ENCODE results near the gene MCCD1.

GRCh38 chr6:31538805-31539400 lies 10.1 kb downstream of the MCCD1 start:
- TF ChIP-seq EZH2phosphoT487 (IDR thresholded peaks at IDR 0.05; ENCODE audit: insufficient read depth, low read depth) (no peak), EZH2 (IDR thresholded peaks at IDR 0.05; ENCODE audit: insufficient read depth, poor library complexity, severe bottlenecking) (no peak)
